Measurements from ENCODE around the gene DDB1.
"Not testable (repeated sequence)": the region's sequence is repeated elsewhere in the genome, so short reads cannot be mapped to it uniquely, and the experiment has no call there.

Gene DDB1

GRCh38 chr11:61272731-61273130 lies 60.2 kb downstream of the DDB1 start:
- no peak for DNase-seq

- DNase-seq = no peak
Observed at GRCh38 chr11:61270354-61271076, 62.4 kb downstream of the DDB1 start.

GRCh38 chr11:61268588-61269250 lies 64.2 kb downstream of the DDB1 start:
- DNase-seq = no peak

GRCh38 chr11:61267437-61267841 lies 65.5 kb downstream of the DDB1 start:
- DNase-seq = no peak

GRCh38 chr11:61266602-61267001 lies 66.3 kb downstream of the DDB1 start:
- DNase-seq = no peak

GRCh38 chr11:61265357-61265756 lies 67.5 kb downstream of the DDB1 start:
- DNase-seq = no peak

- DNase-seq = no peak
Observed at GRCh38 chr11:61264795-61265194, 68.1 kb downstream of the DDB1 start.

- no peak for DNase-seq
Observed at GRCh38 chr11:61264371-61264770, 68.5 kb downstream of the DDB1 start.

GRCh38 chr11:61259363-61259762 lies 73.5 kb downstream of the DDB1 start:
- no peak for DNase-seq

- DNase-seq = no peak
Observed at GRCh38 chr11:61258546-61258945, 74.4 kb downstream of the DDB1 start.

- no peak for DNase-seq
Observed at GRCh38 chr11:61256710-61257482, 76.0 kb downstream of the DDB1 start.

GRCh38 chr11:61254403-61255025 lies 78.4 kb downstream of the DDB1 start:
- peak in 35 of 56 donors; percentile 2 to 56 (median 23) for DNase-seq

GRCh38 chr11:61252332-61252731 lies 80.6 kb downstream of the DDB1 start:
- DNase-seq = not testable (repeated sequence)

GRCh38 chr11:61250796-61251765 lies 81.8 kb downstream of the DDB1 start:
- not testable (repeated sequence) for DNase-seq

Data from amygdala (tissue), 56 donors.